ENCODE results near the gene LPAR3. TPM values are rescaled to one million over a fixed set of nuclear protein-coding genes. Genes with fewer than 3 reads are reported as not detected.

The LPAR3 gene
- total RNA-seq (2014; rRNA removed; shearing (Covaris generic); ENCODE audit: low replicate concordance), result not detected in 2 replicates

- in situ Hi-C loops (cut with HindIII; ENCODE audit: low pct_unique_long_range_greater_than_20kb, low sequenced_read_pairs), result no loop called here
Measured at GRCh38 chr1:84892705-84893618, at the start of gene LPAR3. Gene LPAR3 (minus strand): TSS chr1:84893206. CDS start chr1:84866120, 27,086 bp downstream.

GRCh38 chr1:84941843-84942242 lies 48.8 kb upstream of the LPAR3 start:
- in situ Hi-C loops (cut with HindIII; ENCODE audit: low pct_unique_long_range_greater_than_20kb, low sequenced_read_pairs), result no loop called here

More at GRCh38 chr1:84892705-84893618, at the start of gene LPAR3:
- DNase-seq (ENCODE audit: low read depth), result no peak

GRCh38 chr1:84940481-84940880 lies 47.5 kb upstream of the LPAR3 start:
- no peak for DNase-seq (ENCODE audit: low read depth)
- in situ Hi-C loops (cut with HindIII; ENCODE audit: low pct_unique_long_range_greater_than_20kb, low sequenced_read_pairs), result no loop called here

More at GRCh38 chr1:84941843-84942242, 48.8 kb upstream of the LPAR3 start:
- no peak for DNase-seq (ENCODE audit: low read depth)

- no peak for DNase-seq (ENCODE audit: low read depth)
- in situ Hi-C loops (cut with HindIII; ENCODE audit: low pct_unique_long_range_greater_than_20kb, low sequenced_read_pairs), result no loop called here
Measured at GRCh38 chr1:84939761-84940160, 46.8 kb upstream of the LPAR3 start.

GRCh38 chr1:84939151-84939550 lies 46.1 kb upstream of the LPAR3 start:
- no peak for DNase-seq (ENCODE audit: low read depth)
- in situ Hi-C loops (cut with HindIII; ENCODE audit: low pct_unique_long_range_greater_than_20kb, low sequenced_read_pairs), result no loop called here

GRCh38 chr1:84936116-84936810 lies 43.3 kb upstream of the LPAR3 start:
- peak; percentile 23 for DNase-seq (ENCODE audit: low read depth)
- in situ Hi-C loops (cut with HindIII; ENCODE audit: low pct_unique_long_range_greater_than_20kb, low sequenced_read_pairs), result no loop called here

GRCh38 chr1:84933011-84933611 lies 40.1 kb upstream of the LPAR3 start:
- in situ Hi-C loops (cut with HindIII; ENCODE audit: low pct_unique_long_range_greater_than_20kb, low sequenced_read_pairs), result no loop called here
- DNase-seq (ENCODE audit: low read depth), result no peak

- DNase-seq (ENCODE audit: low read depth), result no peak
- in situ Hi-C loops (cut with HindIII; ENCODE audit: low pct_unique_long_range_greater_than_20kb, low sequenced_read_pairs), result no loop called here
Measured at GRCh38 chr1:84930831-84931230, 37.8 kb upstream of the LPAR3 start.

GRCh38 chr1:84930329-84930728 lies 37.3 kb upstream of the LPAR3 start:
- in situ Hi-C loops (cut with HindIII; ENCODE audit: low pct_unique_long_range_greater_than_20kb, low sequenced_read_pairs), result no loop called here
- no peak for DNase-seq (ENCODE audit: low read depth)

- in situ Hi-C loops (cut with HindIII; ENCODE audit: low pct_unique_long_range_greater_than_20kb, low sequenced_read_pairs), result no loop called here
- no peak for DNase-seq (ENCODE audit: low read depth)
Measured at GRCh38 chr1:84929581-84929980, 36.6 kb upstream of the LPAR3 start.

- in situ Hi-C loops (cut with HindIII; ENCODE audit: low pct_unique_long_range_greater_than_20kb, low sequenced_read_pairs), result no loop called here
- DNase-seq (ENCODE audit: low read depth), result no peak
Measured at GRCh38 chr1:84928979-84929378, 36.0 kb upstream of the LPAR3 start.

- DNase-seq (ENCODE audit: low read depth), result no peak
- in situ Hi-C loops (cut with HindIII; ENCODE audit: low pct_unique_long_range_greater_than_20kb, low sequenced_read_pairs), result no loop called here
Measured at GRCh38 chr1:84923317-84923716, 30.3 kb upstream of the LPAR3 start.

GRCh38 chr1:84920159-84920558 lies 27.2 kb upstream of the LPAR3 start:
- no peak for DNase-seq (ENCODE audit: low read depth)
- in situ Hi-C loops (cut with HindIII; ENCODE audit: low pct_unique_long_range_greater_than_20kb, low sequenced_read_pairs), result no loop called here

- peak; percentile 18 for DNase-seq (ENCODE audit: low read depth)
Measured at GRCh38 chr1:84919461-84919970, 26.5 kb upstream of the LPAR3 start.

GRCh38 chr1:84918726-84919336 lies 25.8 kb upstream of the LPAR3 start:
- in situ Hi-C loops (cut with HindIII; ENCODE audit: low pct_unique_long_range_greater_than_20kb, low sequenced_read_pairs), result no loop called here

More at GRCh38 chr1:84919461-84919970, 26.5 kb upstream of the LPAR3 start:
- in situ Hi-C loops (cut with HindIII; ENCODE audit: low pct_unique_long_range_greater_than_20kb, low sequenced_read_pairs), result no loop called here

GRCh38 chr1:84916897-84917296 lies 23.9 kb upstream of the LPAR3 start:
- DNase-seq (ENCODE audit: low read depth), result no peak
- in situ Hi-C loops (cut with HindIII; ENCODE audit: low pct_unique_long_range_greater_than_20kb, low sequenced_read_pairs), result no loop called here

More at GRCh38 chr1:84918726-84919336, 25.8 kb upstream of the LPAR3 start:
- peak; percentile 66 for DNase-seq (ENCODE audit: low read depth)

GRCh38 chr1:84913555-84913892 lies 20.5 kb upstream of the LPAR3 start:
- DNase-seq (ENCODE audit: low read depth), result peak; percentile 65
- in situ Hi-C loops (cut with HindIII; ENCODE audit: low pct_unique_long_range_greater_than_20kb, low sequenced_read_pairs), result no loop called here

Measured in Caki2 (cell line).